ENCODE results near the gene VSIG8. TPM values are rescaled to one million over a fixed set of nuclear protein-coding genes. Genes with fewer than 3 reads are reported as not detected.

VSIG8 gene
- total RNA-seq, 1 experiment from 2014 or later: not detected

DNA sequence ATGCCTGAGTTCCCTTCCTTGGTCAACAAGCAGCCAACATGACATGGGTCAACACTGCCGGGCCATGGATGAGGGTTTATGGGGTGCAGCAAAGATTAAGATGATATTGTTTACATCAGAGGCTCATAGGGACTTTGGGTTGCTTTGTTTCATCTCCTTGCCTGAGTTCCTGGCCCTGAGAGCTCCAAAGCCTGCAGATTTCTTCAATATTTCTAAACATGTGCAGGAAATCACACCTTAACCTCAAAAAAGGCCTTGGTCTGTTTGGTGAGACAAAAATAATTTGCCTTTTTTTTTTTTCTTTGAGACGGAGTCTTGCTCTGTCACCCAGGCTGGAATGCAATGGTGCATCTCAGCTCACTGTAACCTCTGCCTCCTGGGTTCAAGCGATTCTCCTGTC lies 34.9 kb downstream of the VSIG8 start:
- no peak for DNase-seq (ENCODE audit: low spot score)
- BruUV-seq (replicated peaks): no TSS peak
- TF ChIP-seq EZH2 (IDR thresholded peaks at IDR 0.05; ENCODE audit: borderline replicate concordance, low read depth, low read length, poor library complexity, severe bottlenecking): no peak
- TF ChIP-seq, protein P1, sequence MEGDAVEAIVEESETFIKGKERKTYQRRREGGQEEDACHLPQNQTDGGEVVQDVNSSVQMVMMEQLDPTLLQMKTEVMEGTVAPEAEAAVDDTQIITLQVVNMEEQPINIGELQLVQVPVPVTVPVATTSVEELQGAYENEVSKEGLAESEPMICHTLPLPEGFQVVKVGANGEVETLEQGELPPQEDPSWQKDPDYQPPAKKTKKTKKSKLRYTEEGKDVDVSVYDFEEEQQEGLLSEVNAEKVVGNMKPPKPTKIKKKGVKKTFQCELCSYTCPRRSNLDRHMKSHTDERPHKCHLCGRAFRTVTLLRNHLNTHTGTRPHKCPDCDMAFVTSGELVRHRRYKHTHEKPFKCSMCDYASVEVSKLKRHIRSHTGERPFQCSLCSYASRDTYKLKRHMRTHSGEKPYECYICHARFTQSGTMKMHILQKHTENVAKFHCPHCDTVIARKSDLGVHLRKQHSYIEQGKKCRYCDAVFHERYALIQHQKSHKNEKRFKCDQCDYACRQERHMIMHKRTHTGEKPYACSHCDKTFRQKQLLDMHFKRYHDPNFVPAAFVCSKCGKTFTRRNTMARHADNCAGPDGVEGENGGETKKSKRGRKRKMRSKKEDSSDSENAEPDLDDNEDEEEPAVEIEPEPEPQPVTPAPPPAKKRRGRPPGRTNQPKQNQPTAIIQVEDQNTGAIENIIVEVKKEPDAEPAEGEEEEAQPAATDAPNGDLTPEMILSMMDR (conservative IDR thresholded peaks at IDR 0.05; ENCODE audit: low read depth, low read length): no peak
- intact Hi-C loops (cut with micrococcal nuclease; ENCODE audit: unreplicated experiment): no loop called here
- ChIA-PET CTCF (no interaction called here), POLR2A (ENCODE audit: low non-redundant PET) (no interaction called here)
- Histone ChIP-seq H3K27me3 (replicated peaks; ENCODE audit: insufficient read depth, low read depth, low read length, poor library complexity) (no peaks in the 10 kb centered on the region), H3K4me1 (ENCODE audit: insufficient read depth, low read length, poor library complexity, severe bottlenecking) (peaks cover 26% of the 10 kb centered on the region), H3K4me3 (ENCODE audit: low read depth, low read length, poor library complexity, severe bottlenecking) (no peak overlapping the region), H3K9me3 (ENCODE audit: low read depth, low read length, poor library complexity, severe bottlenecking) (no peaks in the 10 kb centered on the region), H3K36me3 (ENCODE audit: insufficient read depth, low read length, poor library complexity, severe bottlenecking) (no peaks in the 10 kb centered on the region), H3K27ac (ENCODE audit: low read depth, low read length, poor library complexity, severe bottlenecking) (no peak overlapping the region)

DNA sequence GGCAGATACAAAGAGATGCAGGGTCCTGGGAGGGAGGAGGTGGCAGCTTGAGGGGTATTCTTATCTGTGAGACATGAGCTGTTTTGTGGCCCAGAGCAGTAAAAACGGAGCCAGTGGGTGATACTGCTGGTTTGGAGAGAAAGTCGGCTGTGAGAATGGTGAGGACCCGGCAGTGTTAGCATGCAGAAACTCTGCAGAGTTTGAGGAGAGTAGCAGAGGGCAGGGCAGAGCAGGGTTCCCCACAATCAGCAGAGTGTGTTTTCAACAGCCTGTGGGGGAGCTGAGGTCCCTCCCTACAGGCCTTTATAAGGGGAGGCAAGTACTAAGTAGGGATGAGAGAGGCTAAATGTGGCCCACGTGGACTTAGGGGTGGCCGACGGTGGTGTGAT lies 35.4 kb downstream of the VSIG8 start:
- Histone ChIP-seq H3K4me3 (ENCODE audit: low read depth, low read length, poor library complexity, severe bottlenecking) (no peak overlapping the region), H3K9me3 (ENCODE audit: low read depth, low read length, poor library complexity, severe bottlenecking) (no peaks in the 10 kb centered on the region), H3K4me1 (ENCODE audit: insufficient read depth, low read length, poor library complexity, severe bottlenecking) (peaks cover 21% of the 10 kb centered on the region), H3K36me3 (ENCODE audit: insufficient read depth, low read length, poor library complexity, severe bottlenecking) (no peaks in the 10 kb centered on the region), H3K27me3 (replicated peaks; ENCODE audit: insufficient read depth, low read depth, low read length, poor library complexity) (no peaks in the 10 kb centered on the region), H3K27ac (ENCODE audit: low read depth, low read length, poor library complexity, severe bottlenecking) (no peak overlapping the region)
- DNase-seq (ENCODE audit: low spot score): no peak
- ChIA-PET CTCF (no interaction called here), POLR2A (ENCODE audit: low non-redundant PET) (no interaction called here)
- BruUV-seq (replicated peaks): no TSS peak
- intact Hi-C loops (cut with micrococcal nuclease; ENCODE audit: unreplicated experiment): no loop called here
- TF ChIP-seq EZH2 (IDR thresholded peaks at IDR 0.05; ENCODE audit: borderline replicate concordance, low read depth, low read length, poor library complexity, severe bottlenecking): no peak
- TF ChIP-seq, protein P1 (conservative IDR thresholded peaks at IDR 0.05; ENCODE audit: low read depth, low read length): no peak

DNA sequence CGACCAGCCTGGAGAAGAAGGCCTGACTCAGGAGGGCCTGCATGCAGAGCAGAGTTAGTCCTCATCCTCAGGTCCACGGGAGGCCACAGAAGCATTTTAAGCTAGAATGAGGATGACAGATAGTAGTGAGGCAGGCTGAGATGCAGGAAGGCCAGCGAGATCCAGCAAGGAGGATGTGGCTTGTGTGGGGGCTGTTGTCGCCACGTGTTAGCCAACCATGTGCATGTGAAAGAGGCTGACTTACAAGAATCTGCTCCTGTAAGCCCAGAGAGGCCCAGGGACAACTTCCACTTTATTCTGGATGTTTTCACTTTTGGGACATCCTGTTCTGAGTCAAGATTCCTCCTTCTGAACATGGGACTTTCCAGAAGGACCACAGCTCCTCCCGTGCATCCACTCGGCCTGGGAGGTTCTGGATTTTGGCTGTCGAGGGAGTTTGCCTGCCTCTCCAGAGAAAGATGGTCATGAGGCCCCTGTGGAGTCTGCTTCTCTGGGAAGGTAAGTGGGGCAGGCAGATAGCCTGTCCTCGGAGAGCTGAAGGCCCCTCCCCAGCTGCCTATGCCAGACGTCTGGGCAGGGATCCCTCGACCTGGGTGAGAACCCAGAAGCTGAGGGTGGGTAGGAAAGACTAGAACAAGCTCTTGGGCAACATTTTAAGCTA lies 35.9 kb downstream of the VSIG8 start, which contains the start of gene SLAMF8:
Gene SLAMF8, plus strand, starts transcription at position 433 of the 661 bp plus-strand sequence. Its CDS starts 26 bp downstream, at position 459.
- Histone ChIP-seq H3K4me3 (ENCODE audit: low read depth, low read length, poor library complexity, severe bottlenecking) (no peak within 1 kb of the TSS), H3K27ac (ENCODE audit: low read depth, low read length, poor library complexity, severe bottlenecking) (no peak within 1 kb of the TSS), H3K36me3 (ENCODE audit: insufficient read depth, low read length, poor library complexity, severe bottlenecking) (no peaks in the 10 kb centered on the region), H3K27me3 (replicated peaks; ENCODE audit: insufficient read depth, low read depth, low read length, poor library complexity) (no peaks in the 10 kb centered on the region), H3K9me3 (ENCODE audit: low read depth, low read length, poor library complexity, severe bottlenecking) (no peaks in the 10 kb centered on the region), H3K4me1 (ENCODE audit: insufficient read depth, low read length, poor library complexity, severe bottlenecking) (peaks cover 16% of the 10 kb centered on the region)
- POLR2A ChIA-PET (ENCODE audit: low non-redundant PET): no interaction called here
- CTCF ChIA-PET: no interaction called here
- no peak for DNase-seq (ENCODE audit: low spot score)
- BruUV-seq (replicated peaks): no TSS peak
- intact Hi-C loops (cut with micrococcal nuclease; ENCODE audit: unreplicated experiment): no loop called here
- TF ChIP-seq EZH2 (IDR thresholded peaks at IDR 0.05; ENCODE audit: borderline replicate concordance, low read depth, low read length, poor library complexity, severe bottlenecking): no peak
- TF ChIP-seq, protein P1 (conservative IDR thresholded peaks at IDR 0.05; ENCODE audit: low read depth, low read length): no peak

Measured in A673 (cell line).